ENCODE measurements around the gene URGCP.

- no peak for TF ChIP-seq CTCF (IDR thresholded peaks at IDR 0.05)
- no peak for TF ChIP-seq POLR2AphosphoS5 (IDR thresholded peaks at IDR 0.05; ENCODE audit: insufficient read depth in 1 of 2, low read depth in 1 of 2)
- no peak for TF ChIP-seq POLR2A (IDR thresholded peaks at IDR 0.05)
These were observed 38.2 kb downstream of the URGCP start for GRCh38 chr7:43868181-43868580.
